Common myeloid progenitor, CD34-positive (primary cell): ENCODE results near the gene SORCS1.

Experiments used
- CTCF ChIA-PET: fragments of 350-600 bp; sonication (Branson Sonifier 250); formaldehyde crosslinking; loops from one replicate; lab custom pipeline; 2021; ENCODE audit warnings: antibody characterized with exemption; lab: Charles Lee
- POLR2A ChIA-PET: fragments of 350-600 bp; sonication (Branson Sonifier 250); formaldehyde crosslinking; loops from one replicate; lab custom pipeline; 2021; ENCODE audit warnings: antibody characterized with exemption; lab: Charles Lee
- DNase-seq, 3 donors: peaks; one replicate each; pipeline versions ENCODE4 v3.0.0 to v3.0.0-alpha.2; 2013
- H3K27ac ChIP-seq, 2 experiments: 1 replicate in 1 of 2; 2 replicates in 1 of 2; pipeline ENCODE4 v1.7.0; 2013; ENCODE audit warnings: inconsistent platforms in 2 of 2, low read length in 2 of 2, mild to moderate bottlenecking in 2 of 2, low read depth in 1 of 2, moderate library complexity in 1 of 2; ENCODE audit not compliant: severe bottlenecking in 2 of 2, insufficient read depth in 1 of 2, poor library complexity in 1 of 2
- H3K27me3 ChIP-seq, 5 experiments: replicated peaks in 2 of 5; 1 replicate in 3 of 5; 2 replicates in 2 of 5; pipeline versions ENCODE4 v1.6.1 to v1.7.0; 2013; ENCODE audit warnings: low read length in 4 of 5, mild to moderate bottlenecking in 2 of 5, moderate library complexity in 2 of 5, inconsistent platforms in 1 of 5; ENCODE audit not compliant: insufficient read depth in 5 of 5, control insufficient read depth in 4 of 5
- H3K36me3 ChIP-seq, 4 experiments: 1 replicate in 2 of 4; 2 replicates in 2 of 4; pipeline versions ENCODE4 v1.6.1 to v1.7.0; 2013; ENCODE audit warnings: low read length in 3 of 4, control low read depth in 1 of 4, mild to moderate bottlenecking in 1 of 4; ENCODE audit not compliant: control insufficient read depth in 4 of 4, insufficient read depth in 4 of 4
- H3K4me1 ChIP-seq, 4 experiments: 1 replicate in 3 of 4; 2 replicates in 1 of 4; pipeline versions ENCODE4 v1.6.1 to v1.7.1; 2013; ENCODE audit warnings: low read length in 3 of 4, mild to moderate bottlenecking in 3 of 4, control low read depth in 1 of 4, inconsistent platforms in 1 of 4, moderate library complexity in 1 of 4; ENCODE audit not compliant: control insufficient read depth in 4 of 4, insufficient read depth in 4 of 4; ENCODE audit errors: control extremely low read depth in 1 of 4
- H3K4me3 ChIP-seq, 7 experiments: 1 replicate in 4 of 7; 2 replicates in 3 of 7; pipeline versions ENCODE4 v1.5.1 to v1.7.0; 2013; ENCODE audit warnings: mild to moderate bottlenecking in 7 of 7, low read length in 6 of 7, moderate library complexity in 6 of 7, inconsistent platforms in 2 of 7, low read depth in 2 of 7, control low read depth in 1 of 7; ENCODE audit not compliant: insufficient read depth in 4 of 7, control insufficient read depth in 1 of 7; ENCODE audit errors: extremely low read depth in 1 of 7
- H3K9me3 ChIP-seq, 5 experiments: 1 replicate in 4 of 5; 2 replicates in 1 of 5; pipeline versions ENCODE4 v1.6.1 to v1.7.1; 2013; ENCODE audit warnings: low read length in 4 of 5, mild to moderate bottlenecking in 2 of 5, inconsistent platforms in 1 of 5, low read depth in 1 of 5, moderate library complexity in 1 of 5; ENCODE audit not compliant: control insufficient read depth in 4 of 5, insufficient read depth in 2 of 5; ENCODE audit errors: control extremely low read depth in 1 of 5
- WGBS: methylation state at CpG from one replicate; pipeline ENCODE4 v1.1.5; 2013; ENCODE audit not compliant: insufficient coverage; 5-methylcytosine and 5-hydroxymethylcytosine counted together

The SORCS1 gene

DNA sequence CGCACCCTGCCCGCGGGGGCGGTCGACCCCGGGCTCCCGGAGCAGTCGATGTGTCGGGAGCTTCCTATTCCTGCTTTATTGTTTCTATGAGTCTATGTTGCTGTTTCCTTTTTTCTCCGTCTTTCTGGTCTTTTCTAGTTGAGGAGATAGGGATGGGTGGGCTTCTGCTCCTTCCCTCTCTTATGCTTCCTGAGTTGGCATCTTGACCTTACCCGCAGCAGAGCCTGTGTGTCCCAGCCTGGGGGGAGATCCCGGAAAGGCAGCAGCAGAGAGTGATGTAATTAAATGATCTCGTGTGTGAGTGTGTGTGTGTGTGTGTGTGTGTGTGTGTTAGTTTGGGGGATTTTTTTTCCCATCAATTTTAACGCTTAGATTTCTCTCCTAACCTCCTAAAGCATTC is 486 bp upstream of the SORCS1 start:
- no CpG with 5 or more reads among the region's 14 CpGs for WGBS
- Histone ChIP-seq H3K9me3 (no peaks in the 10 kb centered on the region), H3K27me3 (peaks cover 18 to 84% (median 35%) of the 10 kb centered on the region in 5 experiments), H3K4me3 (peak overlapping the region in 6 of 7 experiments; percentile 26 to 48 (median 35)), H3K36me3 (no peaks in the 10 kb centered on the region), H3K27ac (no peak overlapping the region), H3K4me1 (peaks cover 0 to 14% (median 9%) of the 10 kb centered on the region in 4 experiments)
- ChIA-PET POLR2A (no interaction called here), CTCF (no interaction called here)
- no peak for DNase-seq

GRCh38 chr10:107163076-107163855 is 1.2 kb downstream of the SORCS1 start:
- Histone ChIP-seq H3K4me3 (no peak overlapping the region), H3K4me1 (peaks cover 0 to 14% (median 9%) of the 10 kb centered on the region in 4 experiments), H3K9me3 (no peaks in the 10 kb centered on the region), H3K27ac (no peak overlapping the region), H3K36me3 (no peaks in the 10 kb centered on the region), H3K27me3 (peaks cover 19 to 88% (median 37%) of the 10 kb centered on the region in 5 experiments)
- WGBS, result 0% methylated on average over 4 of the region's 7 CpGs
- DNase-seq, result no peak
- ChIA-PET POLR2A (no interaction called here), CTCF (interaction anchor here (1.6 kb wide), 1 partner anchor 9 kb away, joined by 3 read pairs; no protein-coding TSS in a partner anchor)

DNA sequence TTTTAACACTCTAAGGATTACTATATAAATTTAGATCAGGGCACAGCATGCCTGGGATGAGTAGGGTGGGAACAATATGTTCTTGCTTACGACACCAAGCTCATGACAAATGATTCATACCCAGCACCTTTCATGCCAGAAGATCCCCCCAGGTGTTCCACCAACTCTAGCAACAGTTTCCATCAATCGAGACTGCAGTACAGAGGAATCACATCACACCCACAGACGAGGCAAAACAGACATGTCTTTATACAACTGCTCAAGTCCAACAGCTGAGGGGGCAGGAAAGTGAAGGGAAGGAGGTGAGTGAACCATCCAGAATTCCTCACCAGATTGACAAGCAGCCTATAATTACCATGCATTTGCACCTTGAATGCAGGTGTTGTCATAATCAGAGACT is 3.6 kb downstream of the SORCS1 start:
- H3K9me3 ChIP-seq, result no peaks in the 10 kb centered on the region
- H3K36me3 ChIP-seq, result no peaks in the 10 kb centered on the region
- H3K4me1 ChIP-seq, result peaks cover 0 to 14% (median 9%) of the 10 kb centered on the region in 4 experiments
- POLR2A ChIA-PET, result no interaction called here
- no CpG with 5 or more reads among the region's 3 CpGs for WGBS
- no peak overlapping the region for H3K27ac ChIP-seq
- H3K27me3 ChIP-seq, result peaks cover 10 to 76% (median 39%) of the 10 kb centered on the region in 5 experiments
- no peak overlapping the region for H3K4me3 ChIP-seq
- DNase-seq, result no peak
- CTCF ChIA-PET, result no interaction called here

- CTCF ChIA-PET, result no interaction called here
- Histone ChIP-seq H3K27me3 (peaks cover 6 to 66% (median 30%) of the 10 kb centered on the region in 5 experiments), H3K36me3 (no peaks in the 10 kb centered on the region), H3K9me3 (no peaks in the 10 kb centered on the region), H3K4me1 (peaks cover 0 to 10% (median 6%) of the 10 kb centered on the region in 4 experiments), H3K27ac (no peak overlapping the region), H3K4me3 (no peak overlapping the region)
- WGBS, result 74% methylated on average over 2 of the region's 4 CpGs
- DNase-seq, result no peak
- POLR2A ChIA-PET, result no interaction called here
Measured at GRCh38 chr10:107159871-107160270, 4.6 kb downstream of the SORCS1 start.

DNA sequence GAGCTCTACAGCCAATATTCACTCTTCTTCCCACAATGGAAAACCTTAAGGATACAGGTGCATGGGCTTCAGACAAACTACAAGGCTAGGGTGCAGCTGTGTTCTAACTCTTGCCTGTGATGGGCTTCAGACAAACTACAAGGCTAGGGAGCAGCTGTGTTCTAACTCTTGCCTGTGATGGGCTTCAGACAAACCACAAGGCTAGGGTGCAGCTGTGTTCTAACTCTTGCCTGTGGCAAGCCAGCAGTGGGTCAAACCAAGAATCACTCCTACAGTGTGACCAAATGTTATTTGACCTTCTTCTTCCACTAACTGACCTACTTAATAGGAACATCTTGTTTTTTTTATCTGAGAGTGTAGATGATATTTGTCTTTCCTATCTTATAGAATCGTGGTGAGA is 7.4 kb downstream of the SORCS1 start:
- POLR2A ChIA-PET, result no interaction called here
- H3K36me3 ChIP-seq, result no peaks in the 10 kb centered on the region
- DNase-seq, result no peak
- CTCF ChIA-PET, result no interaction called here
- 80% methylated on average over 1 of the region's 1 CpG for WGBS
- H3K4me3 ChIP-seq, result no peak overlapping the region
- no peak overlapping the region for H3K27ac ChIP-seq
- peaks cover 1 to 4% (median 2%) of the 10 kb centered on the region in 5 experiments for H3K9me3 ChIP-seq
- H3K27me3 ChIP-seq, result peaks cover 3 to 38% (median 16%) of the 10 kb centered on the region in 5 experiments
- H3K4me1 ChIP-seq, result no peaks in the 10 kb centered on the region

- CTCF ChIA-PET, result no interaction called here
- POLR2A ChIA-PET, result no interaction called here
- DNase-seq, result no peak
- H3K27ac ChIP-seq, result no peak overlapping the region
- H3K9me3 ChIP-seq, result peaks cover 1 to 19% (median 4%) of the 10 kb centered on the region in 5 experiments
- H3K27me3 ChIP-seq, result peaks cover 0 to 14% (median 2%) of the 10 kb centered on the region in 5 experiments
- H3K4me1 ChIP-seq, result no peaks in the 10 kb centered on the region
- no peaks in the 10 kb centered on the region for H3K36me3 ChIP-seq
- H3K4me3 ChIP-seq, result no peak overlapping the region
- WGBS, result 83% methylated on average over 1 of the region's 1 CpG
Measured at GRCh38 chr10:107152087-107152486, 12.4 kb downstream of the SORCS1 start.

DNA sequence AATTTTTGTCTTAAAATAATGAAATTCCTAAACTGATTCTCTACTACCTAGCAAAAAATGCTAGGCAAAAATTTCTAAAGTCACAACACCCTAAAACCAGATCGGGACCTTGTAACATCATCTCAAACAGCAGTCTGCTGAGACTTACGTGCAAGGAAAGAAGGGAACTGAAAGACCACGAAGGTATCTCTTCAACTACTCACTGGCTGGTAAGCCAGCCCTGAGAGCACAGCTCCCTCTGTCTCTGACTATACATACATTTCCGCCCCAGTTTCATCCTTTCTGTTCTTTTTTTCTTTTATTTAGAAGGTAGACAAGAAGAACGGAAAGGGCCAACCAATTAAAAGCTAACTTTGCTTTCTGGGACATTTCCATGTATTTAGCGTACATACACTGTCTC is 15.6 kb downstream of the SORCS1 start:
- ChIA-PET CTCF (no interaction called here), POLR2A (interaction anchor here (0.6 kb wide), 1 partner anchor 932 kb away, joined by 3 read pairs; no protein-coding TSS in a partner anchor)
- Histone ChIP-seq H3K27me3 (peaks cover 0 to 20% (median 3%) of the 10 kb centered on the region in 5 experiments), H3K9me3 (peaks cover 1 to 19% (median 4%) of the 10 kb centered on the region in 5 experiments), H3K4me1 (no peaks in the 10 kb centered on the region), H3K4me3 (no peak overlapping the region), H3K36me3 (no peaks in the 10 kb centered on the region), H3K27ac (no peak overlapping the region)
- WGBS, result 96% methylated on average over 2 of the region's 6 CpGs
- no peak for DNase-seq
